Hepatocyte (in vitro differentiated cells): Measurements from ENCODE around the gene PDRG1. TPM values are rescaled to one million over a fixed set of nuclear protein-coding genes. Genes with fewer than 3 reads are reported as not detected.
A peak's percentile ranks its signal among the peaks of the same experiment; 100 is the strongest.

ENCODE experiments used
- DNase-seq: peaks from one replicate; pipeline ENCODE4 v3.0.0-alpha.2; 2016; ENCODE audit warnings: low spot score
- H2AFZ ChIP-seq: fragments of 200-600 bp; sonication (generic); 2 replicates; pipeline ENCODE4 v1.6.0; 2016; ENCODE audit warnings: antibody characterized with exemption, mild to moderate bottlenecking
- H3K27ac ChIP-seq: fragments of 200-600 bp; sonication (generic); 2 replicates; pipeline ENCODE4 v1.5.1; 2016; ENCODE audit warnings: mild to moderate bottlenecking
- H3K27me3 ChIP-seq: fragments of 200-600 bp; sonication (generic); 2 replicates; pipeline ENCODE4 v1.6.1; 2016
- H3K36me3 ChIP-seq: fragments of 200-600 bp; sonication (generic); replicated peaks from 2 replicates; pipeline ENCODE4 v1.5.1; 2016; ENCODE audit warnings: low read depth; ENCODE audit not compliant: insufficient read depth
- H3K4me1 ChIP-seq: fragments of 200-600 bp; sonication (generic); 2 replicates; pipeline ENCODE4 v1.5.1; 2016; ENCODE audit warnings: mild to moderate bottlenecking, moderate library complexity; ENCODE audit not compliant: insufficient read depth
- H3K4me2 ChIP-seq: fragments of 200-600 bp; sonication (generic); 2 replicates; pipeline ENCODE4 v1.6.0; 2016
- H3K4me3 ChIP-seq: fragments of 200-600 bp; sonication (generic); 2 replicates; pipeline ENCODE4 v1.5.1; 2016; ENCODE audit warnings: mild to moderate bottlenecking
- H3K79me2 ChIP-seq: fragments of 200-600 bp; sonication (generic); 2 replicates; pipeline ENCODE4 v1.6.0; 2017; ENCODE audit warnings: mild to moderate bottlenecking
- H3K9me2 ChIP-seq: fragments of 200-600 bp; sonication (generic); replicated peaks from 2 replicates; pipeline ENCODE4 v1.6.0; 2017; ENCODE audit warnings: mild to moderate bottlenecking; ENCODE audit not compliant: insufficient read depth
- H3K9me3 ChIP-seq: fragments of 200-600 bp; sonication (generic); 2 replicates; pipeline ENCODE4 v1.5.1; 2016; ENCODE audit warnings: low read depth, mild to moderate bottlenecking
- H4K20me1 ChIP-seq: fragments of 200-600 bp; sonication (generic); 2 replicates; pipeline ENCODE4 v1.6.0; 2016; ENCODE audit warnings: mild to moderate bottlenecking; ENCODE audit not compliant: insufficient read depth, poor library complexity, severe bottlenecking
- EZH2 ChIP-seq: fragments of 200-600 bp; sonication (generic); IDR thresholded peaks from 2 replicates; pipeline ENCODE4 v1.6.1; 2016; ENCODE audit warnings: antibody characterized with exemption, mild to moderate bottlenecking, borderline replicate concordance
- EZH2phosphoT487 ChIP-seq: fragments of 200-600 bp; sonication (generic); IDR thresholded peaks from one replicate; pipeline ENCODE4 v1.6.1; 2018; ENCODE audit warnings: antibody characterized with exemption, mild to moderate bottlenecking, low read depth, moderate library complexity; ENCODE audit not compliant: unreplicated experiment, severe bottlenecking
- WGBS: methylation state at CpG from one replicate; pipeline ENCODE4 v1.1.6; 2016; ENCODE audit warnings: low lambda C conversion rate; ENCODE audit errors: missing lambda C conversion rate; 5-methylcytosine and 5-hydroxymethylcytosine counted together
- polyA plus RNA-seq: library from polyadenylated mRNA; unstranded; fragments of >200 nt; fragmentation: Nextera tagmentation; extraction: Ambion mirVana; gene quantifications from 2 replicates; pipeline ENCODE4 v1.2.1, GENCODE V29; 2016
- total RNA-seq: library from RNA; depleted of rRNA; stranded (reverse); fragments of >200 nt; gene quantifications from 2 replicates; pipeline ENCODE4 v1.2.3, GENCODE V29; 2014
- TF ChIP-seq, protein P1 (sequence below): fragments of 200-600 bp; sonication (generic); IDR thresholded peaks from 2 replicates; pipeline ENCODE4 v1.5.1; 2016; ENCODE audit warnings: antibody characterized with exemption, mild to moderate bottlenecking; ENCODE audit not compliant: poor library complexity

PDRG1 gene
- total and polyA plus RNA-seq, 2 experiments from 2014 or later: 9.1 to 25.4 TPM

DNA sequence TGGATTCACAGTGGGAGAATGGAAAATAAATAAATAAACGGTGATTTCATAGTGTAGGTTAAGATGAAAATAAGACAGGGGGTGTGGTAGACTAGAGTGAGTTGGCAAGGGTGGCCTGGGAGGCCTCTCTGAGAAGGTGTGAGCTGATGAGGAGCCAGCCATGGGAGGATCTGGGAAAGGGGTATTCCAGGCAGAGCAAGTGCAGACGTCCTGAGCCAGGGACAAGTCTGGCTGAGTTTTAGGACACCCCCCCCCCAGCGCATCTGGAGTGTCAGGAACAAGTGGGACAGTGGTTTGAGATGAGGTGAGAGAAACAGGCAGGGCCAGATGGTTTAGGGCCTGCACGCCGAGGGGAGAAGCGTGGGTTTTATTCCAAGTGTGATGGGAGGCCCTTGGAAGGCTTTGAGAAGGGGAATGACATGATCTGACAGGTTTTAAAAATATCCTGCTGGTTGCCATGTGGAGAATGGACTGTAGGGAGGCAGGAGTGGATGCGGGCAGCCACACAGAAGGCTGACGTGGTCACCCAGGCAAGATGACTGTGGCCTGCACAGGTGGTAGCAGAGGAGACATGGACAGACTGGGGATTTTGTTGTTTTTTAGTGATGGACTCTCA lies 37.3 kb upstream of the PDRG1 start:
- peaks cover 33% of the 10 kb centered on the region for H3K27me3 ChIP-seq
- no peaks in the 10 kb centered on the region for H3K79me2 ChIP-seq
- H2AFZ ChIP-seq: no peak overlapping the region
- no peaks in the 10 kb centered on the region for H4K20me1 ChIP-seq
- TF ChIP-seq, protein P1, sequence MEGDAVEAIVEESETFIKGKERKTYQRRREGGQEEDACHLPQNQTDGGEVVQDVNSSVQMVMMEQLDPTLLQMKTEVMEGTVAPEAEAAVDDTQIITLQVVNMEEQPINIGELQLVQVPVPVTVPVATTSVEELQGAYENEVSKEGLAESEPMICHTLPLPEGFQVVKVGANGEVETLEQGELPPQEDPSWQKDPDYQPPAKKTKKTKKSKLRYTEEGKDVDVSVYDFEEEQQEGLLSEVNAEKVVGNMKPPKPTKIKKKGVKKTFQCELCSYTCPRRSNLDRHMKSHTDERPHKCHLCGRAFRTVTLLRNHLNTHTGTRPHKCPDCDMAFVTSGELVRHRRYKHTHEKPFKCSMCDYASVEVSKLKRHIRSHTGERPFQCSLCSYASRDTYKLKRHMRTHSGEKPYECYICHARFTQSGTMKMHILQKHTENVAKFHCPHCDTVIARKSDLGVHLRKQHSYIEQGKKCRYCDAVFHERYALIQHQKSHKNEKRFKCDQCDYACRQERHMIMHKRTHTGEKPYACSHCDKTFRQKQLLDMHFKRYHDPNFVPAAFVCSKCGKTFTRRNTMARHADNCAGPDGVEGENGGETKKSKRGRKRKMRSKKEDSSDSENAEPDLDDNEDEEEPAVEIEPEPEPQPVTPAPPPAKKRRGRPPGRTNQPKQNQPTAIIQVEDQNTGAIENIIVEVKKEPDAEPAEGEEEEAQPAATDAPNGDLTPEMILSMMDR: no peak
- TF ChIP-seq EZH2phosphoT487: no peak
- no peak for TF ChIP-seq EZH2
- no peak overlapping the region for H3K4me2 ChIP-seq
- H3K9me2 ChIP-seq: no peaks in the 10 kb centered on the region
- H3K36me3 ChIP-seq: no peaks in the 10 kb centered on the region
- no peak for DNase-seq
- WGBS: 82% methylated on average over 8 of the region's 8 CpGs
- no peak overlapping the region for H3K27ac ChIP-seq
- H3K9me3 ChIP-seq: no peaks in the 10 kb centered on the region
- no peaks in the 10 kb centered on the region for H3K4me1 ChIP-seq
- no peak overlapping the region for H3K4me3 ChIP-seq

DNA sequence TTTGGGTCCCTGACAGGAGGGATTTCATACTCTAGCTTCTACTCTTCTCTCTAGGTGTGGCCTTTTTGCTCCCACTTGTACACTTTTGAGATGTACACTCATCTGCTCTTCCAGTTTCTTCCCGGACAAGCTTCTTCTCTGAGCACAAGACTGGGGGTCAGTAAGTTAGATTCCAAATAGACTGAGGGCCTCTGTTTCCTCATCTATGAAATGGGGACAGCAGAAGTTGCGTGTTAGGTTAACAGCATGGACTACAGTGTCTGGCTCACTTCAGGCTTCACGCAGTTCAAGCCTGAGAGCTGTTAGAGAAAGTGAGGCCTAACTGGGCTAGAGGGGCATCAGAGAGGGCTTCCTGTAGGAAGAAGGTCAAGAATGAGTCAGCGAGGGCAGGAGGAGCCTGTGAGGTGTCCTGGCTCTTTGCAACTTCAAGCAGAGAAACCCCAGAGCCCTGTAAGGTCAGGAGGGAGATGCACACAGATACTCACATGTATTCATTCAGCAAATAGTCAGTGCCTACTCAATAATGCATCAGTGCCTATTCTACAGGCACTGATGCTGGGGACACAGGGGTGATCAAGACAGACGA lies 36.7 kb upstream of the PDRG1 start:
- no peak overlapping the region for H3K4me3 ChIP-seq
- 87% methylated on average over 5 of the region's 5 CpGs for WGBS
- H3K79me2 ChIP-seq: no peaks in the 10 kb centered on the region
- H3K27me3 ChIP-seq: peaks cover 27% of the 10 kb centered on the region
- no peaks in the 10 kb centered on the region for H4K20me1 ChIP-seq
- H3K4me2 ChIP-seq: no peak overlapping the region
- no peaks in the 10 kb centered on the region for H3K36me3 ChIP-seq
- TF ChIP-seq EZH2 (no peak), EZH2phosphoT487 (no peak)
- TF ChIP-seq, protein P1: no peak
- H3K27ac ChIP-seq: no peak overlapping the region
- H3K4me1 ChIP-seq: no peaks in the 10 kb centered on the region
- H3K9me3 ChIP-seq: no peaks in the 10 kb centered on the region
- no peak overlapping the region for H2AFZ ChIP-seq
- H3K9me2 ChIP-seq: no peaks in the 10 kb centered on the region
- DNase-seq: no peak

DNA sequence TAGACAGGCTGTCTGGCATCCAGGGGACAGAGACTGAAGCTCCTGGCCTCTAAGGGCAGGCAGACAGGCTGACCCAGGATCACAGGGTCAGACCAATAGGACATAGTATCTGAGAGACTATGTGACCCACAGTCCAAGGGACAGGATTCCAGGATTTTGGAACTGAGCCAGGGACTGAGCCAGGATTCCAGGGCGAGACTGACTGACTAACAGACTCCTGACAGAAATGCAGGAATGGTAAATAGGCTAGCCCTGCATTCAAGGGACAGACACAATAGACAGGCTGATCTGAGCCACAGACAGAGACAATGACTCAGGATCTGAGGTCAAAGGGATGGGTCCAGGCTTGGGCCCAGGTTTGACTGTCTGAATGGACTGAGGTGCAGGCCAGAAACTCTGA lies 35.9 kb upstream of the PDRG1 start:
- H2AFZ ChIP-seq: no peak overlapping the region
- WGBS: 60% methylated on average over 1 of the region's 1 CpG
- no peak overlapping the region for H3K27ac ChIP-seq
- no peaks in the 10 kb centered on the region for H3K36me3 ChIP-seq
- no peaks in the 10 kb centered on the region for H3K9me3 ChIP-seq
- H3K9me2 ChIP-seq: no peaks in the 10 kb centered on the region
- no peaks in the 10 kb centered on the region for H4K20me1 ChIP-seq
- no peaks in the 10 kb centered on the region for H3K4me1 ChIP-seq
- DNase-seq: peak; percentile 46
- TF ChIP-seq EZH2: no peak
- no peak for TF ChIP-seq EZH2phosphoT487
- TF ChIP-seq, protein P1: no peak
- no peak overlapping the region for H3K4me3 ChIP-seq
- no peaks in the 10 kb centered on the region for H3K79me2 ChIP-seq
- H3K4me2 ChIP-seq: no peak overlapping the region
- H3K27me3 ChIP-seq: peaks cover 23% of the 10 kb centered on the region
